HFF-Myc (cell line): Measurements from ENCODE around the gene CPNE6.

ENCODE experiments used
- DNase-seq: peaks from one replicate; pipeline ENCODE4 v3.0.0-alpha.2; 2011; ENCODE audit warnings: low read depth; ENCODE audit errors: extremely low read depth
- H3K4me3 ChIP-seq: replicated peaks from 2 replicates; pipeline ENCODE4 v1.5.1; 2011; ENCODE audit warnings: low read depth, mild to moderate bottlenecking, control low read depth, low read length
- CTCF ChIP-seq: IDR thresholded peaks from 2 replicates; pipeline ENCODE4 v1.5.1; 2012; ENCODE audit warnings: mild to moderate bottlenecking, low read depth, low read length, control low read depth; ENCODE audit errors: missing control alignments

CPNE6 gene

GRCh38 chr14:24052656-24053547, 18.5 kb upstream of the CPNE6 start:
- TF ChIP-seq CTCF, result no peak
- DNase-seq, result no peak
- peak overlapping the region; percentile 44; the same call in 1 of the 2 replicates for H3K4me3 ChIP-seq

- DNase-seq, result no peak
- no peak overlapping the region for H3K4me3 ChIP-seq
- no peak for TF ChIP-seq CTCF
These were observed 17.6 kb upstream of the CPNE6 start for GRCh38 chr14:24053548-24054323.

GRCh38 chr14:24054324-24054641, 17.1 kb upstream of the CPNE6 start:
- no peak overlapping the region for H3K4me3 ChIP-seq
- DNase-seq, result no peak
- TF ChIP-seq CTCF, result no peak

GRCh38 chr14:24054646-24055045, 16.7 kb upstream of the CPNE6 start:
- no peak for DNase-seq
- H3K4me3 ChIP-seq, result no peak overlapping the region
- TF ChIP-seq CTCF, result no peak

- no peak for DNase-seq
- no peak for TF ChIP-seq CTCF
- no peak overlapping the region for H3K4me3 ChIP-seq
These were observed 15.2 kb upstream of the CPNE6 start for GRCh38 chr14:24055971-24056799.

GRCh38 chr14:24056800-24057184, 14.6 kb upstream of the CPNE6 start:
- H3K4me3 ChIP-seq, result no peak overlapping the region
- DNase-seq, result no peak
- TF ChIP-seq CTCF, result no peak
